T47D (cell line): ENCODE results near the gene OPN1MW.
"Not testable (repeated sequence)": the region's sequence is repeated elsewhere in the genome, so short reads cannot be mapped to it uniquely, and the experiment has no call there.

Experiments
- DNase-seq, 2 experiments: peaks; one replicate each; pipeline versions ENCODE4 v3.0.0 to v3.0.0-alpha.2; 2011 to 2012; ENCODE audit warnings: low read depth in 1 of 2, low spot score in 1 of 2
- in situ Hi-C: cut with HindIII; loops from 2 replicates; pipeline ENCODE4 v1.10.0; 2016; ENCODE audit warnings: low sequenced_read_pairs, low pct_unique_long_range_greater_than_20kb

OPN1MW gene

GRCh38 chrX:154192846-154193245 lies 10.4 kb downstream of the OPN1MW start:
- DNase-seq, in situ Hi-C loops: not testable (repeated sequence)

DNA sequence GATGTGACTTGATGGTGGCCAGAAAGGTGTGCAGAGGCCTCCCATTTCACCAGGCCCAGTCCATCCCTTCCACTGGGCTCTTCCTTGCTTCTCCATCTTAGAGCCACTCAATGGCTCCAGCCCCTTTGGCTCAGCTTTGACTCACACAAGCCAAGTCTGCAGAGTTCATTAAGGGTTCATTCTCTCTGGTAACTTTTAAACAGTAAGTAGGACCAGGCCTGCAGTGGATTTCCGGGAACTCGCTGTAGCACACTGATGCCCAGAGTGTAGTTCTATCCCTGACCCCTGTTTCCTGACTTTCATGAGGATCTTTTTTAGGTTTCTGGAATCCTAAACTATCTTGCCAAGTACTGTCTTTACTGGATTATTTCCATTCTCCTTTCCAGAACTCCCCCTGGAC lies 11.9 kb downstream of the OPN1MW start:
- DNase-seq, in situ Hi-C loops: not testable (repeated sequence)

- DNase-seq, in situ Hi-C loops: not testable (repeated sequence)
Measured at GRCh38 chrX:154196466-154196865, 14.1 kb downstream of the OPN1MW start.

DNA sequence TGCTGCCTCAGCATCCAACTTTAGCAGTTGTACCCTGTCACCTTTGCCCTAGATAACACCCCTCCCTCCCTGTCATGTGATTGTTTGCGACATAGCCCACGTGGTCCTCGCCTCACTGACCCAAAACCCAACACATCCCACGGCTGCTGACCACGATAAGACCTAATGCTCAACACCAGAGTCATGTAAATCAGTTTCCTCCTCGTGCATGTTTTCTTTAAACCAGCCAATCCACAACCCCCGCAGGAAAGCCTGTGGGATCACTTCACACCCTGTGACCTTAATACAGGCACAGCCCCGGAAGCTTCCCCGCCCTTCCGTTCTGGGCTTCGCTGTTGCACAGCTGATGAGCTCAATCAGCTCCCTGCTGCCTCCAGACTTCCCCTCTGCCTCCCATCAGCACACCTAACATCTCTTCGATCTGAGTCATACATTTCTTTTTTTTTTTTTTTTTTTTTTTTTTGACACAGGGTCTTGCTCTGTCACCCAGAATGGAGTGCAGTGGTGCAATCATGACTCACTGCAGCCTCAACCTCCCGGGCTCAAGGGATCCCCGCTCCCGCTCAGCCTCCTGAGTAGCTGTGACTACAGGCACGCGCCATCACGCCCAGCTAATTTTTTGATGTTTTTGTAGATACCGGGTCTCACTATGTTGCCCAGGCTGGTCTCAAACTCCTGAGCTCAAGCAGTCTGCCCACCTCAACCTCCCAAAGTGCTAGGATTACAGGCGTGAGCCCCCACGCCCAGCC lies 27.4 kb downstream of the OPN1MW start:
- DNase-seq, in situ Hi-C loops: not testable (repeated sequence)

- in situ Hi-C loops, DNase-seq: not testable (repeated sequence)
Measured at GRCh38 chrX:154211057-154211456, 28.7 kb downstream of the OPN1MW start.

DNA sequence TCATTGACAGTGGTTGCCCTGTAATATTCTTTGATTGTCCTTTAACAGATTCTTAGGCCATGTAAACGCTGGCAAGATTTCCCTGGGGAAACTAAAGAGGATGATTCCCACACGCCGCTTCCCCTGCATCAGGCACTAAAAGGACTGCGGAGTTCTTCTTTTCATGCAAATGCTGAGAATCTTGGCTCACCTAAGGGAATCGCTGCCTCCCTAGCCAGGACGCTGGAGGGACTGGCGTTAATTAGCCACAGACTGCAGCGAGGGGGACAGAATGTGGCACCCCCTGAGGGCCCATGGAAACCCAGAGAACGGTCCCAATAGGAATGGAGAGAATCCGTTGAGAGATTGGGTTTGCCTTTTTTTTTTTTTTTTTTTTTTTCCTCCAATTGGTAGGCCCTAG lies 29.1 kb downstream of the OPN1MW start:
- in situ Hi-C loops, DNase-seq: not testable (repeated sequence)

- DNase-seq, in situ Hi-C loops: not testable (repeated sequence)
Measured at GRCh38 chrX:154219456-154219855, 37.1 kb downstream of the OPN1MW start, which contains the start of gene OPN1MW2. Gene OPN1MW2, plus strand, starts transcription at chrX:154219756. Its CDS starts 60 bp downstream, at chrX:154219816.

DNA sequence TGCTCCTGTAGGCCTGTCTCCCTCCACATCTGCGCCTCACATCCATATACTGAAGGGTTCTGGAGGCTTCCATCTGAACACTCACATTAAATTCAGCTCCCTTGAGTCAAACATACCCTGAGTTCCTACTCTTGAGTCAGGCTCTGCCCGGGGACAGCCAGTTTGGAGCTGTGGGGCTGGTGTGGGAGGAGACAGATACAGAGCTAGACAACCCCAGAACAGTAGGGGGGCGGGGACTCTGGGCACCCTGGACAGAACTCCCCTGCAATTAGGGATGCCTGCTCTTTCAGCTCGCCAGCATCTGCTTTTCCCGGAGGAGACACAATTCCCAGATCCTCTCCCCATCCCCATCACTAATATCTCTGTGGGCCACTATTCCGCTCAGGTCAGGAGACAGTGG lies 42.9 kb downstream of the OPN1MW start:
- in situ Hi-C loops, DNase-seq: not testable (repeated sequence)

DNA sequence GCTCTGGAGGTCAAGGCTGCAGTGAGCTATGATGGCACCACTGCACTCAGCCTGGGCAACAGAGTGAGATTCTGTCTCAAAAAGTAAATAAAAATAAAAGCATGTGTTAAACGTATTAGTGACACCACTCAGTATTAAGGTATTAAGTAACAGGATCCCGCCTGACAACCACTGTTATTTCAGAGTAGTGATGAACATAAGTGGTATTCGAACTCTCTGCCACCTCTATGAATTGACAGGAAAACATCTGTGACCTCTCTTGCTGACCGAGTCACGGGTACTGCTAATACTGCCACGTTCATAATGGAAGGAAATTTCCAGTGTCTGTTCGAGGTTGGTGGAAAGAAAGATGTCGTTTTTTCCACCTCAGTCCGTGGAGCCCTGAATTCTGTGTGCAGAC lies 44.3 kb downstream of the OPN1MW start:
- DNase-seq, in situ Hi-C loops: not testable (repeated sequence)

DNA sequence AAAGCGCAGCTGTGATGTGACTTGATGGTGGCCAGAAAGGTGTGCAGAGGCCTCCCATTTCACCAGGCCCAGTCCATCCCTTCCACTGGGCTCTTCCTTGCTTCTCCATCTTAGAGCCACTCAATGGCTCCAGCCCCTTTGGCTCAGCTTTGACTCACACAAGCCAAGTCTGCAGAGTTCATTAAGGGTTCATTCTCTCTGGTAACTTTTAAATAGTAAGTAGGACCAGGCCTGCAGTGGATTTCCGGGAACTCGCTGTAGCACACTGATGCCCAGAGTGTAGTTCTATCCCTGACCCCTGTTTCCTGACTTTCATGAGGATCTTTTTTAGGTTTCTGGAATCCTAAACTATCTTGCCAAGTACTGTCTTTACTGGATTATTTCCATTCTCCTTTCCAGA lies 49.0 kb downstream of the OPN1MW start:
- DNase-seq, in situ Hi-C loops: not testable (repeated sequence)

GRCh38 chrX:154233620-154234019 lies 51.2 kb downstream of the OPN1MW start:
- in situ Hi-C loops, DNase-seq: not testable (repeated sequence)

DNA sequence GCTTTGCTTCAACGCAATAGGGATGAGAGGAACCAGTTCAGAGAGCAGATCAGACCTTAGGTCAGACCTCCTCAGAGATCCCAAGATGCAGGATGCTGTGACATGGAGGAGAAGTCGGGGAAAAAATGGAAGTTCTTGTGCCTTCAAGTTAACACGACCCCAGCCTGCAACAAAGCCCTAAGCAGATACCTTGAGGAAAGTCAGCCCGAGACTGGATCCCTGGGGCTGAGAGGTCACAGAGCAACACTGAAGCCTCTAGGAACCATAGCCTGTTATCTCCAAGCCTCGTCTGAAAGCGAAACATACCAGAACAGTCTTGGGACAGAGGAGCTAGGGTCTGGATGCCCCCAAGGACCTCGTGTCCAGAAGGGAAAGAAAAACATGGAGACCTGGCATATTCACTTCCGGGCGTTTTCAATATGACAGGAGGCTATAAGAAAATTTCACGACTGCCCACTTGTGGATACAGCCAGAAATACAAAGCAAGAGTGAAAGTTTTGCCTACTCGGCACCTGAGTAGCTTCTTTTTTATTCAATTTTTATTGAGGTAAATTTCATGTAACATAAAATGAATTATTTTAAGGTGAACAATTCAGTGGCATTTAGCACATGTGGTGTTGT lies 56.7 kb downstream of the OPN1MW start:
- in situ Hi-C loops, DNase-seq: not testable (repeated sequence)

GRCh38 chrX:154239982-154240503 lies 57.6 kb downstream of the OPN1MW start:
- in situ Hi-C loops, DNase-seq: not testable (repeated sequence)
